OCI-LY3 (cell line): ENCODE measurements around the gene ESRP2.

Experiments
- H2AFZ ChIP-seq: fragments of 200-600, 300-600 bp; shearing (Covaris generic); 2 replicates; pipeline ENCODE4 v1.6.0; 2014; ENCODE audit warnings: antibody characterized with exemption, low read depth, low read length
- H3K27ac ChIP-seq: fragments of 200-600, 300-600 bp; sonication (generic); 2 replicates; pipeline ENCODE4 v1.5.1; 2014; ENCODE audit warnings: mild to moderate bottlenecking, low read length, moderate library complexity, mixed read lengths
- H3K27me3 ChIP-seq: fragments of 200-600, 300-600 bp; sonication (generic); 2 replicates; pipeline ENCODE4 v1.6.1; 2014; ENCODE audit warnings: low read depth, low read length, mixed read lengths
- H3K36me3 ChIP-seq: fragments of 200-600, 300-600 bp; sonication (generic); replicated peaks from 2 replicates; pipeline ENCODE3; 2014; ENCODE audit warnings: low read depth, low read length, mixed read lengths
- H3K4me1 ChIP-seq: fragments of 300-600, 200-600 bp; sonication (generic); 2 replicates; pipeline ENCODE4 v1.6.1; 2014; ENCODE audit warnings: low read length, mixed read lengths
- H3K4me2 ChIP-seq: fragments of 200-600, 300-600 bp; sonication (generic); 2 replicates; pipeline ENCODE4 v1.6.1; 2014; ENCODE audit warnings: low read length, mixed read lengths
- H3K4me3 ChIP-seq: fragments of 300-600, 200-600 bp; sonication (generic); 2 replicates; pipeline ENCODE4 v1.5.1; 2014; ENCODE audit warnings: antibody characterized with exemption, mild to moderate bottlenecking, low read length, moderate library complexity
- H3K79me2 ChIP-seq: fragments of 300-600, 200-600 bp; shearing (Covaris generic); 2 replicates; pipeline ENCODE4 v1.6.1; 2014; ENCODE audit warnings: mild to moderate bottlenecking, low read length, mixed read lengths
- H3K9ac ChIP-seq: fragments of 300-600, 200-600 bp; shearing (Covaris generic); 2 replicates; pipeline ENCODE4 v1.6.0; 2014; ENCODE audit warnings: mild to moderate bottlenecking, low read length, moderate library complexity
- H3K9me3 ChIP-seq: fragments of 200-600, 300-600 bp; shearing (Covaris generic); 2 replicates; pipeline ENCODE4 v1.6.1; 2014; ENCODE audit warnings: low read length, mixed read lengths; ENCODE audit not compliant: insufficient read depth
- H4K20me1 ChIP-seq: fragments of 200-600, 300-600 bp; sonication (generic); 2 replicates; pipeline ENCODE4 v1.6.1; 2016; ENCODE audit warnings: low read length, mixed read lengths; ENCODE audit not compliant: insufficient read depth
- EZH2phosphoT487 ChIP-seq: fragments of 200-600 bp; shearing (Covaris generic); IDR thresholded peaks from 2 replicates; pipeline ENCODE4 v1.6.1; 2018; ENCODE audit warnings: antibody characterized with exemption, mixed run types, low read depth
- TF ChIP-seq, protein P1 (sequence below): fragments of 200-600, 300-600 bp; sonication (generic); IDR thresholded peaks from 2 replicates; pipeline ENCODE4 v1.5.1; 2014; ENCODE audit warnings: antibody characterized with exemption, low read length, low read depth

The ESRP2 gene

GRCh38 chr16:68215302-68215701, 20.6 kb downstream of the ESRP2 start:
- no peaks in the 10 kb centered on the region for H3K27me3 ChIP-seq
- no peak overlapping the region for H3K27ac ChIP-seq
- H3K4me3 ChIP-seq, result no peak overlapping the region
- no peaks in the 10 kb centered on the region for H3K9me3 ChIP-seq
- no peaks in the 10 kb centered on the region for H3K36me3 ChIP-seq
- H3K4me1 ChIP-seq, result no peaks in the 10 kb centered on the region
- no peaks in the 10 kb centered on the region for H3K79me2 ChIP-seq
- no peaks in the 10 kb centered on the region for H4K20me1 ChIP-seq
- no peak overlapping the region for H3K9ac ChIP-seq
- TF ChIP-seq, protein P1, sequence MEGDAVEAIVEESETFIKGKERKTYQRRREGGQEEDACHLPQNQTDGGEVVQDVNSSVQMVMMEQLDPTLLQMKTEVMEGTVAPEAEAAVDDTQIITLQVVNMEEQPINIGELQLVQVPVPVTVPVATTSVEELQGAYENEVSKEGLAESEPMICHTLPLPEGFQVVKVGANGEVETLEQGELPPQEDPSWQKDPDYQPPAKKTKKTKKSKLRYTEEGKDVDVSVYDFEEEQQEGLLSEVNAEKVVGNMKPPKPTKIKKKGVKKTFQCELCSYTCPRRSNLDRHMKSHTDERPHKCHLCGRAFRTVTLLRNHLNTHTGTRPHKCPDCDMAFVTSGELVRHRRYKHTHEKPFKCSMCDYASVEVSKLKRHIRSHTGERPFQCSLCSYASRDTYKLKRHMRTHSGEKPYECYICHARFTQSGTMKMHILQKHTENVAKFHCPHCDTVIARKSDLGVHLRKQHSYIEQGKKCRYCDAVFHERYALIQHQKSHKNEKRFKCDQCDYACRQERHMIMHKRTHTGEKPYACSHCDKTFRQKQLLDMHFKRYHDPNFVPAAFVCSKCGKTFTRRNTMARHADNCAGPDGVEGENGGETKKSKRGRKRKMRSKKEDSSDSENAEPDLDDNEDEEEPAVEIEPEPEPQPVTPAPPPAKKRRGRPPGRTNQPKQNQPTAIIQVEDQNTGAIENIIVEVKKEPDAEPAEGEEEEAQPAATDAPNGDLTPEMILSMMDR, result no peak
- TF ChIP-seq EZH2phosphoT487, result no peak
- H2AFZ ChIP-seq, result no peak overlapping the region
- H3K4me2 ChIP-seq, result no peak overlapping the region

- Histone ChIP-seq H3K27ac (no peak overlapping the region), H3K9me3 (no peaks in the 10 kb centered on the region), H2AFZ (no peak overlapping the region), H3K9ac (no peak overlapping the region), H4K20me1 (no peaks in the 10 kb centered on the region), H3K27me3 (no peaks in the 10 kb centered on the region), H3K4me2 (no peak overlapping the region), H3K79me2 (peaks cover under 1% of the 10 kb centered on the region; the same call in 1 of the 2 replicates), H3K4me1 (no peaks in the 10 kb centered on the region), H3K36me3 (no peaks in the 10 kb centered on the region), H3K4me3 (no peak overlapping the region)
- TF ChIP-seq, protein P1, result no peak
- no peak for TF ChIP-seq EZH2phosphoT487
Observed at GRCh38 chr16:68214726-68215125, 21.2 kb downstream of the ESRP2 start.

DNA sequence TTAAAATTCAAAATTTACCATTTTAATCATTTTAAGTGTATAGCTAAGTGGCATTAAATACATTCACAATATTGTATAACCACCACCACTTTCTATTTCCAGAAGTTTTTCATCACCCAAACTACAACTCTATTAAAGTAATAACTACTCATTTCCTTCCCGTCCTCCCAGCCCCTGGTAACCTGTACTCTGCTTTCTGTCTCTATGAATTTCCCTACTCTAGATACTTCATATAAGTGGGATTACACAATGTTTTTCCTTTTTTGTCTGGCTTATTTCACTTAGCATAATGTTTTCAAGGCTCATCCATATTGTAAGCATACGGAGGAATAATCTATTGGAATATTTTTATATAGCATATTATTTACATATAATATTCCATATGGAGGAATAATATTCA, 29.7 kb downstream of the ESRP2 start:
- no peaks in the 10 kb centered on the region for H4K20me1 ChIP-seq
- H3K79me2 ChIP-seq, result peaks cover 8% of the 10 kb centered on the region; the same call in 1 of the 2 replicates
- H3K27ac ChIP-seq, result no peak overlapping the region
- H3K36me3 ChIP-seq, result no peaks in the 10 kb centered on the region
- no peak overlapping the region for H3K9ac ChIP-seq
- TF ChIP-seq, protein P1, result no peak
- TF ChIP-seq EZH2phosphoT487, result no peak
- no peaks in the 10 kb centered on the region for H3K4me1 ChIP-seq
- no peaks in the 10 kb centered on the region for H3K9me3 ChIP-seq
- no peak overlapping the region for H3K4me2 ChIP-seq
- H3K4me3 ChIP-seq, result no peak overlapping the region
- no peaks in the 10 kb centered on the region for H3K27me3 ChIP-seq
- no peak overlapping the region for H2AFZ ChIP-seq

DNA sequence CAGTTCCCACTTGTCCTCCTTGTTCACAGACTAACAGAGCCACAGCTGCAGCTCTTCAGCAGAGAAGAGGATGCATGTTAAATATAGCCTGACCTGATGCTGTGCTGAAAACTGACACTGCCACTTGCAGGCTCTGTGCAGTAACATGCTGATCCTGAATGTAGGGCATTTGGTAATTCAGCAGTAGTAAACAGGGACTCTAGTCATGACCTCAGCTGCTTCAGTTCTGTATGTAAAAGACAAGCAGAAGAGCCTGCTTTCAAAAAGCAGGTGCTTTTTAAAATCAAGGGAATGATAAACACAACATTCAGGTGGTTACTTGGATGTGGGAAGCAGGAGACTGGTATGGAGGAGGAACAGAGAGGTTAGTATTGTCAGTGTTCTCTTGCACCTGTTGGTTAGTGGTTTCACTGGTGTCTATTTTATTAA, 33.8 kb downstream of the ESRP2 start:
- H4K20me1 ChIP-seq, result no peaks in the 10 kb centered on the region
- H2AFZ ChIP-seq, result no peak overlapping the region
- H3K4me2 ChIP-seq, result no peak overlapping the region
- H3K4me3 ChIP-seq, result no peak overlapping the region
- no peak overlapping the region for H3K27ac ChIP-seq
- H3K27me3 ChIP-seq, result no peaks in the 10 kb centered on the region
- H3K79me2 ChIP-seq, result no peaks in the 10 kb centered on the region; the same call in 1 of the 2 replicates
- no peak overlapping the region for H3K9ac ChIP-seq
- TF ChIP-seq EZH2phosphoT487, result no peak
- TF ChIP-seq, protein P1, result no peak
- H3K9me3 ChIP-seq, result no peaks in the 10 kb centered on the region
- no peaks in the 10 kb centered on the region for H3K36me3 ChIP-seq
- H3K4me1 ChIP-seq, result peaks cover 5% of the 10 kb centered on the region
